Kidney epithelial cell (primary cell): ENCODE data around the gene ITGA3. TPM values are rescaled to one million over a fixed set of nuclear protein-coding genes. Genes with fewer than 3 reads are reported as not detected.

Experiments
- DNase-seq: peaks from one replicate; pipeline ENCODE4 v3.0.0-alpha.2; 2010; ENCODE audit warnings: low read depth
- H3K27me3 ChIP-seq: 2 replicates; pipeline ENCODE4 v1.6.0; 2011; ENCODE audit warnings: low read length; ENCODE audit not compliant: control insufficient read depth, insufficient read depth
- H3K36me3 ChIP-seq: 2 replicates; pipeline ENCODE4 v1.5.1; 2011; ENCODE audit warnings: low read length; ENCODE audit not compliant: control insufficient read depth, insufficient read depth
- H3K4me3 ChIP-seq: 2 replicates; pipeline ENCODE4 v1.5.1; 2011; ENCODE audit warnings: low read depth, mild to moderate bottlenecking, control low read depth, low read length
- CTCF ChIP-seq: IDR thresholded peaks from 2 replicates; pipeline ENCODE4 v1.5.1; 2011; ENCODE audit warnings: mild to moderate bottlenecking, moderate library complexity, low read length, control low read depth, inconsistent platforms; ENCODE audit not compliant: insufficient read depth, poor library complexity, severe bottlenecking
- total RNA-seq: library from RNA; depleted of rRNA; stranded (reverse); fragments of >200 nt; gene quantifications from 2 replicates; pipeline ENCODE4 v1.2.3, GENCODE V29; 2015

The ITGA3 gene
- total RNA-seq, 1 donor from 2014 or later = 1,029 TPM

DNA sequence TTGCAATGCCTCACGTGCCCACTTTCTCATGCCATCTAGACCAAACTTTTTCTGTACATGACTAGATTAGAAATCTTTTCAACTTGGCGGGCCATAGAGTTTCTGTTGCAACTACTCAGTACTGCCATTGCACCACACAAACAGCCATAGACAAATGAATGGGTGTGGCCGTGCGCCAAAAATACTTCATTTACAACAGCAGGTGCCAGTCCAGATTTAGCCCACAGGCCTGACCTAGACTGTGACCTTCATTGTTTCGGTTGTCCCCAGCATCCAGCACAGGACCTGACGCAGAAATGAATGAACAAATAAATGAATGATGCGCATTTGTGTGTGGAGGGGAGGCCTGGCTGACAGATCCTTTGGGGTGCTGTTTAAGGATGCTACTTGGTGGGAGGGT lies 24.9 kb downstream of the ITGA3 start:
- peaks cover 20% of the 10 kb centered on the region for H3K36me3 ChIP-seq
- no peaks in the 10 kb centered on the region for H3K27me3 ChIP-seq
- TF ChIP-seq CTCF = no peak
- no peak for DNase-seq
- no peak overlapping the region for H3K4me3 ChIP-seq

DNA sequence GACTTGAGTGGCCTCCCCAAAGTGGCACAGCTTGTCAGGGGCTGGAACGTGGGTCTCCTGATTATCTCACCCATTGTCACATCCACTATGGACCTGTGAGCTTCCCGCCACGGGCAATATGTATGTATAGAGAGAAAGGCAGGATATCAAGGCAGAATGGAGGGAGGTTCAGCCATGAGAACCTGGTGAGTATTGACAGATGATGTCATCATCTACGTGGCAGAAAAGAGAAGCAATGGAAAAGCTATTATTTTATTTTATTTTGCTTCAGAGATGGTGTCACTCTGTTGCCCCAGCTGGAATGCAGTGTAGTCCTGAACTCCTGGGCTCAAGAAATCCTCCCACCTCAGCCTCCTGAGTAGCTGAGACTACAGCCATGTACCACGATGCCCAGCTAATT lies 25.8 kb downstream of the ITGA3 start:
- no peak for TF ChIP-seq CTCF
- DNase-seq = no peak
- Histone ChIP-seq H3K27me3 (no peaks in the 10 kb centered on the region), H3K4me3 (no peak overlapping the region), H3K36me3 (peaks cover 17% of the 10 kb centered on the region)

- no peaks in the 10 kb centered on the region for H3K27me3 ChIP-seq
- TF ChIP-seq CTCF = peak; percentile 93
- peaks cover 18% of the 10 kb centered on the region for H3K36me3 ChIP-seq
- DNase-seq = no peak
- no peak overlapping the region for H3K4me3 ChIP-seq
Observed at GRCh38 chr17:50087246-50087911, 31.5 kb downstream of the ITGA3 start.

- TF ChIP-seq CTCF = no peak
- H3K4me3 ChIP-seq = no peak overlapping the region
- no peak for DNase-seq
- H3K36me3 ChIP-seq = peaks cover 18% of the 10 kb centered on the region
- H3K27me3 ChIP-seq = no peaks in the 10 kb centered on the region
Observed at GRCh38 chr17:50087912-50088405, 32.0 kb downstream of the ITGA3 start.

DNA sequence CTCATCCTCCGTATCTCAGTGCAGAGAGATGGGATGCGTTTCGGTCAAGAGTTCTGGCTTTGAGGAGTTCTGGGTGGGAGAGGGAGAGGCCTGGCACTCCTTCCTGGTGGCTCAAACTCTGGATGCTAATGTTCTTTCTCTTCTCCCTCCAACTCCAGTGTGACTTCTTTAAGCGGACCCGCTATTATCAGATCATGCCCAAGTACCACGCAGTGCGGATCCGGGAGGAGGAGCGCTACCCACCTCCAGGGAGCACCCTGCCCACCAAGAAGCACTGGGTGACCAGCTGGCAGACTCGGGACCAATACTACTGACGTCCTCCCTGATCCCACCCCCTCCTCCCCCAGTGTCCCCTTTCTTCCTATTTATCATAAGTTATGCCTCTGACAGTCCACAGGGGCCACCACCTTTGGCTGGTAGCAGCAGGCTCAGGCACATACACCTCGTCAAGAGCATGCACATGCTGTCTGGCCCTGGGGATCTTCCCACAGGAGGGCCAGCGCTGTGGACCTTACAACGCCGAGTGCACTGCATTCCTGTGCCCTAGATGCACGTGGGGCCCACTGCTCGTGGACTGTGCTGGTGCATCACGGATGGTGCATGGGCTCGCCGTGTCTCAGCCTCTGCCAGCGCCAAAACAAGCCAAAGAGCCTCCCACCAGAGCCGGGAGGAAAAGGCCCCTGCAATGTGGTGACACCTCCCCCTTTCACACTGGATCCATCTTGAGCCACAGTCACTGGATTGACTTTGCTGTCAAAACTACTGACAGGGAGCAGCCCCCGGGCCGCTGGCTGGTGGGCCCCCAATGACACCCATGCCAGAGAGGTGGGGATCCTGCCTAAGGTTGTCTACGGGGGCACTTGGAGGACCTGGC lies 33.3 kb downstream of the ITGA3 start:
- no peak for TF ChIP-seq CTCF
- no peaks in the 10 kb centered on the region for H3K27me3 ChIP-seq
- peaks cover 18% of the 10 kb centered on the region for H3K36me3 ChIP-seq
- no peak overlapping the region for H3K4me3 ChIP-seq
- DNase-seq = no peak
